Measurements from ENCODE around the gene SF3B6.

DNA sequence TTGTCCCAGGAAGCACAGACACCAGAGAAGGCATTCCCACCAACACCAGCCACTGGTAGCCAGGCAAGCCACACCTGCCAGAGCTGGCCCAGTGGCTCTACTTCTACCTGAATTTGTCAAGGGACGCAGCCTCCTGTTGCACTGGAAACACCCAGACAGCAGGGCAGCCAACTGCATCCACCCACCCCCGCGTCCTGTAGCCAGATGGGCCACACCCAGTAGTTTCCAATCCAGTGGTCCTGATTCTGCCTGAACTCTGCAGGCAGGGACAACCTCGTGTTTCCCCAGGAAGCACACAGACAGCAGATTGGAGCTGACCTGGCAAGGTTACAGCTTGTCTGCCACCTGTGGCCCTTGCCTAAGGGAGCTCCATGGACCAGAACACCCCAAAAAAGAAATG lies 28.8 kb upstream of the SF3B6 start:
- TF ChIP-seq, protein P1, sequence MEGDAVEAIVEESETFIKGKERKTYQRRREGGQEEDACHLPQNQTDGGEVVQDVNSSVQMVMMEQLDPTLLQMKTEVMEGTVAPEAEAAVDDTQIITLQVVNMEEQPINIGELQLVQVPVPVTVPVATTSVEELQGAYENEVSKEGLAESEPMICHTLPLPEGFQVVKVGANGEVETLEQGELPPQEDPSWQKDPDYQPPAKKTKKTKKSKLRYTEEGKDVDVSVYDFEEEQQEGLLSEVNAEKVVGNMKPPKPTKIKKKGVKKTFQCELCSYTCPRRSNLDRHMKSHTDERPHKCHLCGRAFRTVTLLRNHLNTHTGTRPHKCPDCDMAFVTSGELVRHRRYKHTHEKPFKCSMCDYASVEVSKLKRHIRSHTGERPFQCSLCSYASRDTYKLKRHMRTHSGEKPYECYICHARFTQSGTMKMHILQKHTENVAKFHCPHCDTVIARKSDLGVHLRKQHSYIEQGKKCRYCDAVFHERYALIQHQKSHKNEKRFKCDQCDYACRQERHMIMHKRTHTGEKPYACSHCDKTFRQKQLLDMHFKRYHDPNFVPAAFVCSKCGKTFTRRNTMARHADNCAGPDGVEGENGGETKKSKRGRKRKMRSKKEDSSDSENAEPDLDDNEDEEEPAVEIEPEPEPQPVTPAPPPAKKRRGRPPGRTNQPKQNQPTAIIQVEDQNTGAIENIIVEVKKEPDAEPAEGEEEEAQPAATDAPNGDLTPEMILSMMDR (IDR thresholded peaks at IDR 0.05; ENCODE audit: insufficient read depth, low read length, poor library complexity, severe bottlenecking) = no peak
- TF ChIP-seq EZH2phosphoT487 (conservative IDR thresholded peaks at IDR 0.05; ENCODE audit: low read length) = no peak

Measured in SU-DHL-6 (cell line).